HEK293 (cell line): ENCODE results near the gene FILIP1L.

Source experiments
- CTCF ChIP-seq: fragments of 450-650 bp; formaldehyde crosslinking; IDR thresholded peaks from 2 replicates; pipeline ENCODE4 v1.5.1; 2016; ENCODE audit warnings: missing biosample characterization, missing genetic modification characterization
- KLF1 ChIP-seq: fragments of 450-650 bp; formaldehyde crosslinking; IDR thresholded peaks from 2 replicates; pipeline ENCODE4 v1.5.1; 2016; ENCODE audit warnings: missing biosample characterization, missing genetic modification characterization
- KLF16 ChIP-seq: fragments of 450-650 bp; formaldehyde crosslinking; IDR thresholded peaks from 2 replicates; pipeline ENCODE4 v1.5.1; 2017; ENCODE audit warnings: missing biosample characterization, missing genetic modification characterization
- SALL2 ChIP-seq: fragments of 450-650 bp; formaldehyde crosslinking; IDR thresholded peaks from 2 replicates; pipeline ENCODE4 v1.5.0; 2017; ENCODE audit warnings: missing biosample characterization, mild to moderate bottlenecking, missing genetic modification characterization, borderline replicate concordance
- SETDB1 ChIP-seq: IDR thresholded peaks from one replicate; pipeline ENCODE4 v1.6.1; 2017; ENCODE audit warnings: mild to moderate bottlenecking, low read length, moderate library complexity, mixed read lengths; ENCODE audit not compliant: insufficient read length
- ZBTB1 ChIP-seq: fragments of 450-650 bp; formaldehyde crosslinking; IDR thresholded peaks from 2 replicates; pipeline ENCODE4 v1.5.1; 2016; ENCODE audit warnings: missing biosample characterization, missing genetic modification characterization
- ZBTB26 ChIP-seq: fragments of 450-650 bp; formaldehyde crosslinking; optimal IDR thresholded peaks from 2 replicates; pipeline ENCODE3; 2016; ENCODE audit warnings: missing biosample characterization, mild to moderate bottlenecking, missing genetic modification characterization
- ZBTB49 ChIP-seq: fragments of 450-650 bp; formaldehyde crosslinking; IDR thresholded peaks from 2 replicates; pipeline ENCODE4 v1.5.1; 2016; ENCODE audit warnings: missing biosample characterization, missing genetic modification characterization, low read depth
- ZFP37 ChIP-seq: fragments of 450-650 bp; formaldehyde crosslinking; IDR thresholded peaks from 2 replicates; pipeline ENCODE4 v1.5.1; 2016; ENCODE audit warnings: missing biosample characterization, missing genetic modification characterization
- ZIC2 ChIP-seq: fragments of 450-650 bp; formaldehyde crosslinking; IDR thresholded peaks from 2 replicates; pipeline ENCODE4 v1.5.1; 2016; ENCODE audit warnings: missing biosample characterization, missing genetic modification characterization
- ZNF416 ChIP-seq: fragments of 450-650 bp; formaldehyde crosslinking; IDR thresholded peaks from 2 replicates; pipeline ENCODE4 v1.5.1; 2016; ENCODE audit warnings: missing biosample characterization, missing genetic modification characterization
- ZNF701 ChIP-seq: fragments of 450-650 bp; formaldehyde crosslinking; IDR thresholded peaks from 2 replicates; pipeline ENCODE4 v1.5.1; 2016; ENCODE audit warnings: missing biosample characterization, missing genetic modification characterization
- ZNF76 ChIP-seq: fragments of 450-650 bp; formaldehyde crosslinking; IDR thresholded peaks from 2 replicates; pipeline ENCODE4; 2016; ENCODE audit warnings: low read depth, missing biosample characterization, missing genetic modification characterization, borderline replicate concordance

- no peak for TF ChIP-seq ZBTB1
- TF ChIP-seq ZBTB49, result no peak
- TF ChIP-seq KLF16 (tag by site-specific recombination), result no peak
- no peak for TF ChIP-seq ZNF76 (tag by site-specific recombination)
- TF ChIP-seq CTCF (tag by site-specific recombination), result no peak
- no peak for TF ChIP-seq ZIC2
- TF ChIP-seq SALL2, result no peak
- no peak for TF ChIP-seq ZFP37 (tag by site-specific recombination)
- no peak for TF ChIP-seq SETDB1
- no peak for TF ChIP-seq ZBTB26 (tag by site-specific recombination)
- TF ChIP-seq KLF1, result no peak
- TF ChIP-seq ZNF701 (tag by site-specific recombination), result no peak
- TF ChIP-seq ZNF416, result no peak
These were observed 14.7 kb downstream of the FILIP1L start for GRCh38 chr3:100099621-100100020.
